ENCODE measurements around the gene SLC24A5. TPM values are rescaled to one million over a fixed set of nuclear protein-coding genes. Genes with fewer than 3 reads are reported as not detected.

SLC24A5 gene
- total RNA-seq, 1 donor: not detected

DNA sequence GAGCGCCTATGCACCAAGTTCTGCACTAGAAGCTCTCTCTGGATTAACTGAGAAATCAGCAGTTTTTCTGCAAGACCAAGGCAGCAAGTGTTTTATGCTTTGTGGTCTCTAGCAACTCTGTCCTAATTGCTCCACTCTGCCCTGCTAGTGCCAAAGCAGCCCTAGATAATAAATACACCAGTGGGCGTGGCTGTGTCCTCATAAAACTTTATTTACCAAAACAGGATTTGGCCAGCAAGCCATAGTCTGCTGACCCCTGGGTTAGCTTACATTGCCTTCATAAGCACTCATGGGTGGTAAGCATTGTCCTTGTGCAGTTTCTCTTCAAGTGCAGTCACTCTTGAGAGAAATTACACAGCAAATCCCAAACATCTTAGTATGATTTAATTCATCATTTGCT lies 30.7 kb upstream of the SLC24A5 start:
- H3K4me3 ChIP-seq (ENCODE audit: insufficient read depth, low read length): no peak overlapping the region
- peaks cover 10% of the 10 kb centered on the region for H3K4me1 ChIP-seq (ENCODE audit: insufficient read depth, low read length)
- H3K79me2 ChIP-seq (ENCODE audit: insufficient read depth, low read length): no peaks in the 10 kb centered on the region
- H3K36me3 ChIP-seq (ENCODE audit: insufficient read depth, low read length): no peaks in the 10 kb centered on the region
- H4K20me1 ChIP-seq (ENCODE audit: insufficient read depth, low read length): no peaks in the 10 kb centered on the region
- no peak for DNase-seq (ENCODE audit: insufficient read length, low spot score, missing footprints)
- H3K27me3 ChIP-seq (ENCODE audit: insufficient read depth, low read length): peaks cover 3% of the 10 kb centered on the region
- no peaks in the 10 kb centered on the region for H3K9me3 ChIP-seq (ENCODE audit: low read depth, low read length)
- TF ChIP-seq CTCF (IDR thresholded peaks at IDR 0.05; ENCODE audit: extremely low read depth, low read depth, low read length): no peak
- no peak overlapping the region for H3K27ac ChIP-seq (ENCODE audit: low read depth, low read length)
- H3K4me2 ChIP-seq (ENCODE audit: insufficient read depth, low read length): no peak overlapping the region
- no peak overlapping the region for H2AFZ ChIP-seq (ENCODE audit: low read length)

- H2AFZ ChIP-seq (ENCODE audit: low read length): no peak overlapping the region
- H3K36me3 ChIP-seq (ENCODE audit: insufficient read depth, low read length): no peaks in the 10 kb centered on the region
- H3K79me2 ChIP-seq (ENCODE audit: insufficient read depth, low read length): no peaks in the 10 kb centered on the region
- H3K27ac ChIP-seq (ENCODE audit: low read depth, low read length): no peak overlapping the region
- peaks cover 10% of the 10 kb centered on the region for H3K4me1 ChIP-seq (ENCODE audit: insufficient read depth, low read length)
- DNase-seq (ENCODE audit: insufficient read length, low spot score, missing footprints): no peak
- no peaks in the 10 kb centered on the region for H4K20me1 ChIP-seq (ENCODE audit: insufficient read depth, low read length)
- TF ChIP-seq CTCF (IDR thresholded peaks at IDR 0.05; ENCODE audit: extremely low read depth, low read depth, low read length): no peak
- peaks cover 3% of the 10 kb centered on the region for H3K27me3 ChIP-seq (ENCODE audit: insufficient read depth, low read length)
- H3K4me2 ChIP-seq (ENCODE audit: insufficient read depth, low read length): no peak overlapping the region
- H3K4me3 ChIP-seq (ENCODE audit: insufficient read depth, low read length): no peak overlapping the region
- no peaks in the 10 kb centered on the region for H3K9me3 ChIP-seq (ENCODE audit: low read depth, low read length)
Measured at GRCh38 chr15:48090666-48091065, 30.1 kb upstream of the SLC24A5 start.

- Histone ChIP-seq H3K4me1 (ENCODE audit: insufficient read depth, low read length) (peaks cover 6% of the 10 kb centered on the region), H3K27me3 (ENCODE audit: insufficient read depth, low read length) (peaks cover 3% of the 10 kb centered on the region), H3K27ac (ENCODE audit: low read depth, low read length) (no peak overlapping the region), H3K79me2 (ENCODE audit: insufficient read depth, low read length) (no peaks in the 10 kb centered on the region), H3K9me3 (ENCODE audit: low read depth, low read length) (no peaks in the 10 kb centered on the region), H2AFZ (ENCODE audit: low read length) (no peak overlapping the region), H4K20me1 (ENCODE audit: insufficient read depth, low read length) (no peaks in the 10 kb centered on the region), H3K4me2 (ENCODE audit: insufficient read depth, low read length) (no peak overlapping the region), H3K36me3 (ENCODE audit: insufficient read depth, low read length) (no peaks in the 10 kb centered on the region), H3K4me3 (ENCODE audit: insufficient read depth, low read length) (no peak overlapping the region)
- DNase-seq (ENCODE audit: insufficient read length, low spot score, missing footprints): no peak
- TF ChIP-seq CTCF (IDR thresholded peaks at IDR 0.05; ENCODE audit: extremely low read depth, low read depth, low read length): no peak
Measured at GRCh38 chr15:48091522-48091921, 29.3 kb upstream of the SLC24A5 start.

DNA sequence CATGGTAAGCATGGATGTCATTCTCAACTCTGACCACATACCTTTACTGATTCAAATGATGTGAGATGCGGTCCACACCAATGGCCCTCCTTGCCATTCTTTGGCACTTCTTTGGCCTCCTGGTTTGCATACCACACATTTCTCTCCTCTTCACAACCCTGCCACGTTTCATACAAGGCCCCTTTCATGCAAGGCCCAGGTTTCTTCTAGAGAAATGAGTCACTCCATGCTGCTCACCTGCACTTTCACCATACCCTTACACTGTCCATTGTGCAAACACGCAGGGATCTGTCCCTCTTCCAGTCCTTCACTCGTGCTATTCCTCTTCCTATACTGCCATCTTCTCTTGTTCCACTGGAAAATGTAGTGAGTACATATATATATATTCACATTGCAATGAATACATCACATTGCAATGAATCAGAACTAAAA lies 24.4 kb upstream of the SLC24A5 start:
- Histone ChIP-seq H3K36me3 (ENCODE audit: insufficient read depth, low read length) (no peaks in the 10 kb centered on the region), H3K4me2 (ENCODE audit: insufficient read depth, low read length) (no peak overlapping the region), H4K20me1 (ENCODE audit: insufficient read depth, low read length) (no peaks in the 10 kb centered on the region), H3K9me3 (ENCODE audit: low read depth, low read length) (no peaks in the 10 kb centered on the region), H3K27me3 (ENCODE audit: insufficient read depth, low read length) (no peaks in the 10 kb centered on the region), H3K4me3 (ENCODE audit: insufficient read depth, low read length) (no peak overlapping the region), H3K79me2 (ENCODE audit: insufficient read depth, low read length) (no peaks in the 10 kb centered on the region), H2AFZ (ENCODE audit: low read length) (no peak overlapping the region), H3K4me1 (ENCODE audit: insufficient read depth, low read length) (peaks cover 4% of the 10 kb centered on the region), H3K27ac (ENCODE audit: low read depth, low read length) (no peak overlapping the region)
- no peak for TF ChIP-seq CTCF (IDR thresholded peaks at IDR 0.05; ENCODE audit: extremely low read depth, low read depth, low read length)
- DNase-seq (ENCODE audit: insufficient read length, low spot score, missing footprints): no peak

All from osteoblast (primary cell).